GM19438 (cell line): ENCODE results near the gene REG1B.

Source experiments
- ATAC-seq: cut with Tn5 transposase; IDR thresholded peaks from one replicate; pipeline ENCODE4 v1.9.1; 2021; ENCODE audit warnings: low read depth; ENCODE audit not compliant: unreplicated experiment

REG1B gene, protein sequence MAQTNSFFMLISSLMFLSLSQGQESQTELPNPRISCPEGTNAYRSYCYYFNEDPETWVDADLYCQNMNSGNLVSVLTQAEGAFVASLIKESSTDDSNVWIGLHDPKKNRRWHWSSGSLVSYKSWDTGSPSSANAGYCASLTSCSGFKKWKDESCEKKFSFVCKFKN

DNA sequence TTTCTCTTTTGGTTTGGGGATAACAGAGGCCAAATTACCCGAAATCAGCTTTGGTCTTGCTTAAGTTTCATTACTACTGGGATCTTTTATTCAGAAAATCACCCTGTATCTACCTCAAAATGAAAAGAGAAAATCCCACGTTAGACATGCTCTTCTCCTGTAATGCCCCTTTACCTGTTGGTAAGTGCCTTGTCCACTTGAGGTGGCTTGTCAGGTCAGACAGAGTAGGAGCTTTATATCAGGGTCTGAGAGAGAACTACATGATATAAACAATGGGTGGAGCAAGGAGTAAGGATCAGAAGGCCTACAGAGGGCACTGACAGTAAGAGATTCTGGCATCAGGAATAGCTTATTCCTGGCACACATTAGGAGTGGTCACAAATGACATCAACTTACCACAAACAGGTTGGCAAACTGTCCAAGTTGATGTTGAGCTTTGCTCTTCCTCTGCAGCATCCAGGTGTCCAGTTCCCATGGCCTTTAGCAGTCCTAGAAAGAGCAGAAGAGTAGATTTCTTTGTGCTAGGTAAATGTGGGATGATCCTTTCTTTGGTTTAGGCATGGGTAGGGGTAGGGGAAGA, at the start of gene REG1B:
TSS of gene REG1B (minus strand) at position 209 of the 580 bp plus-strand sequence. CDS start 381 bp downstream, outside the sequence.
- no peak for ATAC-seq

DNA sequence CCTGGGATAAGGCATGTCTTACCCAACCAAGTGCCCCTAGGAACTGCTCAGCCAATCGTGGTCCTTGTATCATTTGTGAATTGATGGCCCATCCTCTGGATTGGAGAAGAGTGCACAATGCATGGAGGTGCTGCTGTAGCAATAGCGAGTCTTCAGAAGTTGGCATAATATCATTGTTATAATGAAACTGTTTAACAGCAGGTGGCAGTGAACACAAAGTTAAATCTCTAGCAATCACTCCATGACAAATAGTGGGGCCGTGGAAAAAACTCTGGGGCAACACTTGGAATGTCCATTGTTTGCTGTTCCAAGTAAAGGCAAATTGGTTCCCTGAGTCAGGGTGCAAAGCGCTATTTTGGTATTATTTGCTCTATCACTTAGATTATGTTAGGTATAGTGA, 43.9 kb upstream of the REG1B start:
- no peak for ATAC-seq

DNA sequence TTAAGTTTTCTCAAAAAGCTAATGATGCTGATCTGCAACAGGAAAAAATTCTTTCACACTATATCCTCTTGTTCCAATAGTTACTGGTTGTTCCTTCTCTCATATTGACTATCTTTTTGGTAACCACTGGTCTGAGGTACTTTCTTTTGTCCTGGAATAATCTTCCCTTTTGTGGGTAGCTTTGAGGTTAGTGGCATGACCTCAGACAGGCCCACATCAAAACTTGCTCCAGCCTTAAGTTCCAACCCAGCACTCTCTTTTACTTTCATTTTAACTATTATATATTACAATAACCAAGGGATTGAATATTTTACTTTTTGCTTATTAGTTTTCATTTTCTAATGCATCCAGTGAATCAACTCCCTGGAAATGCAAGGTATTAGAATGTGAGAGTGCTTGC, 42.0 kb upstream of the REG1B start:
- no peak for ATAC-seq

DNA sequence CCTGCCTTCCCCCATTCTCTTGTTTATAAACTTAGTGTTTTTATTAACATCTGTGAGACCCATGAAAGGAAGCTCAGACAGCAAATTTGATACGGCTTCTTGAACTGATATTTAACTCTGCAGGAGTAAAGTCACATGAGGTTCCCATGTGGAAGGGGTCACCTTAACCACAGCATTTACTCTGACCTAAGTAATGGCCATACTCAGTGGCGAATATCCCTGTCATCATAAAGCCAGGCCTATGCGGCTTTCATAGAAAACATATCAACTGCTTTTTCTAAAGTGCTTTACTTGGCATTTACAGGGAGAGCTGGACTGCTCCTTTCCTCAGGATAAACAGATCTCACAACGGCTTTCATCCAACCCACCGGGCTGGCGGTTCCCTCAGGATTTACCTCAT, 41.5 kb upstream of the REG1B start:
- no peak for ATAC-seq

DNA sequence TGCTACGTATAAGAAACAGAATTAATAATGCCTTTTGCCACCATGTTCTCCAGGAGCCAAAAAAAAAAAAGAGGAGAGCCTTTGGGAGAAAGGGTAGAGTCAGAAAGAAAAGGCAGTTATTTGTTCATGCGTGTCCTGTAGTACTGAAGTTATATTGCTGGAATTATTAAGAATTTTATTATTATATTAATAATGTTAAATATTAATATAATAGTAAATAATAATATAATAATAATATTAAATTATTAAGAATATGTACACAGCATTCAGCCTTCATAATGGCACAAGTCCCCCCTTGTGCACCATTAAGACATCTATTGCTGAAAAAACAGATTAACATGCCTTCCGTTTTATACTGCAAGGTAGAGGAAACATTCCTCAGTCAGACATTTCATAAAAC, 40.6 kb upstream of the REG1B start:
- ATAC-seq: no peak

DNA sequence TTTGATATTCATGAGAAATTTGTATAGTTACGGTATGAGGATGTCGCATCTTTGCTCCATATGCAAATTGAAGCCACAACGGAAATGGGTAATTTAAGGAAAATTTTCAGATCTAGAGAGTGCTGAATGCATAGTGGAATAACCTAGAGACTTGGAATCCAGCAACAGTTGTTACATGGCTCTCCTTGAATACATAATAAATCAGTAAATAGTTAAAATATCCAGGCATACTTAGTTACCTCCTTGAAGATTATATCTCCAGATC, 37.9 kb upstream of the REG1B start:
- ATAC-seq: no peak

DNA sequence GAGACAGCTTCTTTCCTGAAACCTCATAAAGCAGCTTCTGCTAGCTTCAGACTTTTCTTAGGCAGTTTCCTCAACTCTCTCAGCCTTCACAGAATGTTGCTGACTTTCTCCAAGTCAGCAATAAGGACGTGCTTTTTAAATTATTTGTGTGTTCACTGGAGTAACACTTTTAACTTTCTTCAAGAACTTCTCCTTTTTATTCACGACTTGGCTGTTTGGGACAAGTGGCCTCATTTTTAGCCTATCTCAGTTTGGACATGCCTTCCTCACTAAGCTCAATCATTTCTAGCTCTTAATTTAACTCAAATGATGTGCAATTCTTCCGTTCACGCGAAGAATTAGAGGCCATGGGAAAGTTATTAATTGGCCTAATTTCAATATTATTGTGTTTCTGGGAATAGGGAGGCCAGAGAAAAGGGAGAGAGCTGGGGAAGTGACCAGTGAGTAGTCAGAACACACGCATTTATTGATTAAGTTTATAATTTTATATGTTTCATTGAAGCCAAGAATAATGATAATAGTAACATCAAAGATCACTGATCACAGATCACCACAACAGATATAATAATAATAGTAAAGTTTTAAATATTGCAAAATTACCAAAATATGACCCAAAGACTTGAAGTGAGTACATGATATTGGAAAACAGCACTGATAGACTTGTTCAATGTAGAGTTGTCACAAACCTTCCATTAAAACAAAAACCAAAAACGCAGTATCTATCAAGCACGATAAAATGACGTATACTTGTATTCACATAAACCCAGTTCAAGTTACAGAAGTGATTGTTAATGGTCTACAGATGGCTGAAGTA, 37.3 kb upstream of the REG1B start:
- no peak for ATAC-seq

DNA sequence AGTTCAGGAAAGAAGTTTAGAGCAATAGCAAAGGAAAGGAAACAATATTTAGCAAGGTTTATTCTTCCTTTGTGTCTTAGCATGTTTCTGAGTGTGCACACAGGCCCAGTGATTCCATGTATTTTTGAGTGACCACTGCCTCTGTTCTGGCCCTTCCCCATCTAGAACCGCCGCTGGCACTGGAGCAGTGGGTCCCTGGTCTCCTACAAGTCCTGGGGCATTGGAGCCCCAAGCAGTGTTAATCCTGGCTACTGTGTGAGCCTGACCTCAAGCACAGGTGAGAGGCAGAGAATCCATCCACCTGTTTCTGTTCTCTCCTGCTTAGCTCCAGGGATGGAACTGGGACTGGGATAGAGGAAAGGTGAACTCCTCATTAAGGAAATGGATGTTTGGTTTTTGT, 34.9 kb upstream of the REG1B start:
- ATAC-seq: no peak

DNA sequence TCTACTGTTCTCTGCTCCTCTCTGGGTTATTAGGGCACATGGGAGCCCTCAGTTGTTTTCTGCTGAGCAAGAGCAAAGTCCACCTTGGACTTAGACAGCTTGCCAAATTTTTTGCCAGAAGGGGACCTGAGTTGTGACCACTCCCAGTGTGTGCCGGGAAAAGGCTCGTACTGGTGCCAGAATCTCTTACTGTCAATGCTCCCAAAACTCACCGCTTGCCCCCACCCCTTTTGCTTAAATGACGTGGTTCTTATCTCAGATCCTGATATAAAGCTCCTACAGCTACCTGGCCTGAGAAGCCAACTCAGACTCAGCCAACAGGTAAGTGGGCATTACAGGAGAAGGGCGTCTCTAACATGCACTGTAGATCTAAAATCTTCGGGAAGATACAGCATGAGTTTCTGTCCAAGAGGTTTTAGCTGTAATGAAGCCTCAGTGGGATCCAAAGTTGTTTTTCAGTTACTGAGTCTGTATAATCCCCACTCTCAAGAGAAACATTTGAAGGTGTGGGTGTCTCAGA, 32.5 kb upstream of the REG1B start, which contains the start of gene REG1A:
TSS of gene REG1A (plus strand) at position 295 of the 520 bp plus-strand sequence. CDS start 374 bp downstream, outside the sequence.
- no peak for ATAC-seq

DNA sequence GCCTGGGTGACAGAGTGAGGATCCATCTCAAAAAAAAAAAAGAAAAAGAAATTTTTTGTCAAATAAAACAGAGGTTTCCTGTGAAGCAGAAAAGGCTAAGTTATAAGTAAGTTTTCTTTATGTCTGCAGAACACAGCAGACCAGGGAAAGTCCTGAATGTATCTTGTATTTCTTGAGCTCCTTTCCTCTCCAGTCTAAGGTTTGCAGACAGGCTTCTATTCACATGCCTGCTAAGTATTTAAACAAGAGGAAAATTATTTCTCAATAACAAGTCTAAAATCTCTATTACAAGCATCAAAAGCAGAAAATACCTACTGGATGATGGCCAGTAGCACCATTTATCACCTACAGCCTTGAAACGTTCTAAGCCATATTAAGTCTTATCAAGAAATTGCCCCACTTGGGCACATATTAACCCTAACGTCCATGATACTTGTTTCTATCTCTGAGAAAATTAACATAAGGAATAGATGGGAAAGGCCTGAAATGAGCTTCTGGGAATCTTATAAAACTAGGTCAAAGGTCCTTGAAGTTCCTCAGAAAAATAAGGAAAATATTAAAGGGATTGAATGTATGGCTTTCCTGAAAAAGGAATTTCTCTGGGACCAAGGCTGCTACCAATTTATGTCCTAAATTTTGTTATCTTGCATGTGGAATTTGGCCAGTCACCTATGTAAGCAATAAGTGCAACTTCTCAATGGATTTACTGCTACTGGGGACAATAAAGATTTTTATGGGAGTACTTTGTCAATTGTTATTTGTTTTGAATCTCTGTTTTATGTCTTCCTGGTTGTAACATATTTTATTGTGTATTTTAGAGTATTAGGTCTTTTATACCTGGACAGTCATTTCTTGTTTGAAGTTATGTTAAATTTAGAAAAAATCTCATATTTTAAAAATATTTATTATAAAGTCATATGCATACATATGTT, 29.5 kb upstream of the REG1B start:
- no peak for ATAC-seq

DNA sequence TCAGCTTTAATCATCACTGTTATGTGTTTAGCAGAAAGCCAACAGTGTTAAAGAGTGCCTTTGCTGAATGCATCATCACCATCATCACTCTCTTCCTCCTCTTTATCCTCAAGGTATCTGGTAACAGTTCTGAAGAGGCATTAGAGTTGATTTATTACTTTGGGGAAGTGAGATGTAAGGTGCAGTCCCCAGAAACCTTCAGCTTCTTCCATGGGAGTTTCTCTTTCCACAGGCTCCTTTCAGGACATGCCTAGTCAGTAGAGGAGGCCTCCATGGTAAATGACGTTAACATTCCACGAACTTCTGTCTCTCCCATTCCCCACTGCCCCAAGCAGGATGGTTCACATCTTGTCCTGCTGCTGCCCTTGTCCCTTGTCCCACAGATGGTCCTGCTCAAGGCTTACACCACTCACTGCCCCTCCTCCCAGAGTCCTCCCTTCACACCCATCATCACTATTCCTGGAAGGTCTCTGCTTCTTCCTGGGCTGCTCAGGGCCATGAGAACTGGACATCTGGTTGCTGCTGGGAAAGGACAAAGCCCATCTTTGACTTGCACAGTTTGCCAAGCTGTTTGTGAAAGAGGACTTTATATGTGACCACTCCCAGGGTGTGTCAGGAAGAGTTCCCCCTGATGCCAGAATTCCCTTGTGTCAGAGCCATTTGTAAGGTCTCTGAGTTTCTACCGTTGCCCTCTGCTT, 27.2 kb upstream of the REG1B start:
- ATAC-seq: no peak

DNA sequence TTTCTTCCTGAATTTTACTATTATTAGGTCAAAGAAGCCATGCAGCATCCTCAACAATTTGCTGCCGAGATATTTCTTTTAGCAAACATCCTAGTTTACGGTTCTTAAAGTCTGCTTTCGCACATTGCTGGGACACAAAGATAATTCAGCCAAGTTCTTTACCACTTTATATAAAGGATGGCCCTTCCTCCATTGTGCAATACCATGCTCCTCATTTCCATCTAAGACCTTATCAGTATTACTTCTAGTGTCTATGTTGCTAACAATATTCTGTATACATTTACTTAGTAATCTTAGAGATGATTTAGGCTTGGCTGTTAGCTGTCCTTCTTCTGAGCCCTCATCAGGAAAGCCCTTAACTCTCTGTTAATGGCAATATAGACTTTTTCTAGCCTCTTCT, 24.5 kb upstream of the REG1B start:
- ATAC-seq: no peak

DNA sequence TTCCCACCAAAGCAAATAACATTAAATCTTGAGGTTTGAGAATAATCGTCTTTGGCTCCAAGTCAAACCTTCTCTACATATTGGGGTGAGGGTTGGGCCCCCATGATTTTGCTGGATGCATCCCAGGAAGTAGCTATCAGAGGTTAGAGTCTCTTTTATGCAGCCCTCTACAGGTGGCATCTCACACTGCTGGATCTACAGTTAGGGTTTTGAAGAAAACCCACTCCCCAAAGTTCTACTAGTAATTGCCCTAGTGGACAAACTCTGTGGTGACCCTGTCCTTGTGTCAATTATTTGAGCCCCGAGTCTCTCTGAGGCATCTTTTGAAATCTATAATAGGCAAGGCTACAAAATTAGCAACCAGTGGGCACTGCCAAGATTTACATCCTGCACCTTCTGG, 17.5 kb upstream of the REG1B start:
- no peak for ATAC-seq

DNA sequence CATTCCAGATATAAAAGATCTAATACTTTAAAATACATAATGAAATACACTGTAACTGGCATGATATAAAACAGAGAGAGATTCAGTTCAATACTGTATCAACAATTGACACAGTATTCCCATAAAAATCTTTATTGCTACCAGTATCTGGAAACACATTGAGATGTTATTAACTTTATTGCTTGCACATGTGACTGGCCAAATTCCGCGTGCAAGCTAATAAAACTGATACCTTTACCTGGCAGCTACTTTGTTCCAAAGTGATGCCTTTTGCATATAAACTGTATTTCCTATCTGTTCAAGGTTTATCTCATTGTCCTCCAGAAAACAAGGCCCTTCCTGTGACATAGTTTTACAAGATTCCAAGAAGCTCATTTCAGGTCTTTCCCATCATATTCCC, 15.4 kb upstream of the REG1B start:
- no peak for ATAC-seq

DNA sequence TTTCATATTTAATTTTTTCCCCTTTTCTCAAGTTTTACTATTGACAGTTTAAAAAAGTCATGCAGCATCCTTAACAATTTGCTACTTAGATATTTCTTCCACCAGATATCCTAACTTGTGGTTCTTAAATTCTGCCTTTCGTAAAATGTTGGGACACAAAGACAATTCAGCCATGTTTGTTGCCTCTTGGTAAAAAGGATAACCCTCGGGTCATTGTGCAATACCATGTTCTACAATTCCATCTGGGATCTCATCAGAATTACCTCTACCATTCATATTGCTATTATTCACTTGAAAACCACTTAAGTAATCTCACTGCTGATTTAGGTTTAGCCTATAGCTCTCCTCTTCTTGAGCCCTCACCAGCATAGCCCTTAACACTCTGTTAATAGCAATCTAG, 13.2 kb upstream of the REG1B start:
- no peak for ATAC-seq

DNA sequence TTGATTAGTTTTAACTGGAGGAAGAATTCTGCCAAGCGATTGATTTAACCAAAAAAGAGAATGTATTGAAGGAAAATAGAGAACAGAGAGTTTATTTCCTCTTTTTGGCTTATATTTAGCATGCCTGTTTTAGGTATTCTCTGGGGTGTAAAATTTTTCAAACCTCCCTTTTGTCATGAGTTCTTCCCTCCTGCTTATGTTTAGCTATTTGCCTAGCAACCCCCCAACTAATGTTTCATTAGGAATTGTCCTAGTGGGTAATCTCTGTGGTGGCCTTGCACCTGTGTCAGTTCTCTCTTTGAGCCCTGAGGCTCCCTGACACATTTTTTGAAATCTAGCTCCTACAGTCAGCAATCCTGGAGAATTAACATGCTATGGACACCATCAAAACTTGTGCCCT, 12.5 kb upstream of the REG1B start:
- no peak for ATAC-seq

DNA sequence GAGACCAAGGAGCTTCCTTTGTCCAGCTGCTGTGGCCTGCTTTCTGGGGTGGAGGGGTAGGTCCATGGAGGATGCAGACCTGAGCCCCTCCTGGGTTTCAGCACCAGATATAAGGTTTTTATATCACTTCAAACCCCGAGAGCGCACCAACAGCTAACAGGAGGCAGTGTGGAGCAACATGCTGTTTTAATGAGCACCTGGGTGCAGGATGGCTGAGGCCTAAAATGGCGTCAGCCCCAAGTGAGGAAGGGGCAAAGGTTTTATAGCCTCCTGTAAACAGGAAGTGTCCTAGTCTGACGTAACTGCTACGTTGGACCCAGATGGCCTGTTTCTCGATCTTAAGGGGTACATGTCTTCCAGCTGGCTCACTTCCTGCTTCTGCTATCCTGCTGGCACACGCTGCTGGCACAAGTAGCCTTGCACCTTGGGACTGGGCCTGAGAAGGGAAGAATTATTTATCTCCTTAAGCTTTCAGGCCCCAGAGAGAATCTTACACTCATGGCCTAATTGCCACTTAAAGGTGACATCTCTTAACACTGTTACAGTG, 11.4 kb upstream of the REG1B start:
- no peak for ATAC-seq

DNA sequence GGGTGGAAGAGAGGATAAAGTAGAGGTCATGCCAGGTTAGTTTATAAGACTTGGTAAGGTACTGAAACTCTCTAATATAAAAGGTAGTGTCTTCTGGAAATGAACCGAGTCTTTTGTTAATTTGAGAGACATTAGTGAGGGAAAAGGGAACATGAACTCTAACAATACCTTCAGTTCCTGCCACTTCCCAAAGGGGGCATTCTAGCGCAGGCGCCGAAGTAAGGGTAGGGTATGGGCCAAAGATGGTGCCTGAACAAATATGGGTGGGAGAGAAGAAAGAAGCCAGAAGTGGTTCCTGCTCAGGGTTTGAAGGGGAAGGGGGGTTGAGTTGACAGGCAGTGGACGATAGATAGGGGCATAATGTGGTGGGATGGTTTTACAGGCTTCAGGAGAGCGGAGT, 10.1 kb upstream of the REG1B start:
- no peak for ATAC-seq

DNA sequence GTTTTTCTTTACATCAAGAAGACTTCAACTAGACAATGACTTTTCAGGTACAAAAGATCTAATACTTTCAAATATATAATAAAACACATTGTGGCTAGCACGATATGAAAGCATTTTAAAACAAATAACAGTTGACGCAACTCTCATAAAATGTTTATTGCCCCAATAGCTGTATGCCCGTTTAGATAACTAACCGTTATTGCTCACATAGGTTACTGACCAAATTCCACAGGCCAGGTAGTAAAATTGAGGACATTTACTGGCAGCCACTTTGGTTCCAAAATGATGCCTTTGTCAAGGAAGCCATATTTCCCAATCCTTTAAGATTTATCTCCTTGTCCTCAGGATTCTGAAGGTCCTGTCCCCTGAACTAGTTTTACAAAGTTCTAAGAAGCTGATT, 2.9 kb upstream of the REG1B start:
- no peak for ATAC-seq

DNA sequence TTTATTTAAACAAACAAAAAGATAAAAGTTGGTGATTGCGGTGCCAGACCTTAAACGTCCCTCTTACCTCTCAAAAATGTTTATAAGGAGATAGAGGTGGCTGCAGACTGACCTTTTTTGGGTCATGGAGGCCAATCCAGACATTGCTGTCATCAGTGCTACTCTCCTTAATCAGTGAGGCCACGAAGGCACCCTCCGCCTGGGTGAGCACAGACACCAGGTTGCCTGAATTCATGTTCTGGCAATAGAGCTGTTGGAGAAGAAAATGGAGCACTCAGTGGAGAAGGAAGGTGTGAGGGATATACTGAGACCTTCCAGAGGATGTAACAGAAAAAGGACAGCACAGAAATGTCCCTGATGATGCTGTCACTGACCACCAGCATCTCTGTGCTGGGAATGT, 1.5 kb downstream of the REG1B start:
- no peak for ATAC-seq
